Activated gamma-delta T cell treated with Interleukin-2 at 50 U/mL for 16 hours (primary cell): ENCODE results near the gene PEG3.

Experiments used
- DNase-seq: peaks from one replicate; pipeline ENCODE4 v3.0.0-alpha.2; 2020

The PEG3 gene

GRCh38 chr19:56838909-56839651 is 1.4 kb downstream of the PEG3 start:
- DNase-seq = peak; percentile 8

GRCh38 chr19:56838024-56838908 is 2.3 kb downstream of the PEG3 start:
- DNase-seq = no peak

GRCh38 chr19:56837492-56838023 is 3.0 kb downstream of the PEG3 start:
- DNase-seq = no peak

- no peak for DNase-seq
Observed at GRCh38 chr19:56837004-56837403, 3.5 kb downstream of the PEG3 start.

GRCh38 chr19:56836059-56836458 is 4.5 kb downstream of the PEG3 start:
- DNase-seq = no peak

- DNase-seq = no peak
Observed at GRCh38 chr19:56835401-56835800, 5.1 kb downstream of the PEG3 start.

GRCh38 chr19:56834564-56835375 is 5.8 kb downstream of the PEG3 start:
- no peak for DNase-seq

GRCh38 chr19:56832352-56832928 is 8.1 kb downstream of the PEG3 start:
- no peak for DNase-seq

GRCh38 chr19:56831255-56831654 is 9.3 kb downstream of the PEG3 start:
- DNase-seq = no peak

GRCh38 chr19:56829596-56829995 is 10.9 kb downstream of the PEG3 start:
- no peak for DNase-seq

GRCh38 chr19:56827708-56828107 is 12.8 kb downstream of the PEG3 start:
- no peak for DNase-seq

GRCh38 chr19:56823956-56824355 is 16.6 kb downstream of the PEG3 start:
- no peak for DNase-seq

- DNase-seq = no peak
Observed at GRCh38 chr19:56823417-56823816, 17.1 kb downstream of the PEG3 start.

GRCh38 chr19:56822755-56823154 is 17.8 kb downstream of the PEG3 start:
- no peak for DNase-seq

GRCh38 chr19:56821675-56822074 is 18.9 kb downstream of the PEG3 start:
- no peak for DNase-seq

- DNase-seq = no peak
Observed at GRCh38 chr19:56821209-56821608, 19.3 kb downstream of the PEG3 start.

GRCh38 chr19:56819166-56819565 is 21.4 kb downstream of the PEG3 start:
- no peak for DNase-seq

- no peak for DNase-seq
Observed at GRCh38 chr19:56814656-56815055, 25.9 kb downstream of the PEG3 start.

GRCh38 chr19:56813531-56813930 is 27.0 kb downstream of the PEG3 start:
- no peak for DNase-seq

GRCh38 chr19:56811480-56811879 is 29.0 kb downstream of the PEG3 start:
- no peak for DNase-seq

- no peak for DNase-seq
Observed at GRCh38 chr19:56810260-56810659, 30.3 kb downstream of the PEG3 start.

- DNase-seq = no peak
Observed at GRCh38 chr19:56808717-56809392, 31.7 kb downstream of the PEG3 start.
